GM19438 (cell line): ENCODE measurements around the gene TRPM8.

Experiments used
- ATAC-seq: cut with Tn5 transposase; IDR thresholded peaks from one replicate; pipeline ENCODE4 v1.9.1; 2021; ENCODE audit warnings: low read depth; ENCODE audit not compliant: unreplicated experiment

Gene TRPM8

DNA sequence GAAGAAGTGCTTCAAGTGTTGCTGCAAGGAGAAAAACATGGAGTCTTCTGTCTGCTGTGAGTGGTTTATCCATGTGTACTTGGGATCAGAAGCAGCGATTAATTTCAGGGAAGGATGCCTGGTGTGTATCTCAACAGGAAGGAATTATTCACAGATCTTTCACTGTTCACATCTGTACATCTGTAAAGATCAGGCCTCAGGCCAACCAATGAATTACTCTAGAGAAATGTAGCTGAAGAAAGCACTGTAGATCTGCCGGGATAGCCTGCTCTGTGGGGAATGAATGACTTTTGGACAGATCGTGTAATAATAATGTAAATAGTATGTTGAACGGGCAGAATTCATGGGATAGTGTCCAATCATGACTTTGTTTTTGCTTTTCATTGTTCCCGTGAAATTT lies 79.3 kb downstream of the TRPM8 start:
- no peak for ATAC-seq

DNA sequence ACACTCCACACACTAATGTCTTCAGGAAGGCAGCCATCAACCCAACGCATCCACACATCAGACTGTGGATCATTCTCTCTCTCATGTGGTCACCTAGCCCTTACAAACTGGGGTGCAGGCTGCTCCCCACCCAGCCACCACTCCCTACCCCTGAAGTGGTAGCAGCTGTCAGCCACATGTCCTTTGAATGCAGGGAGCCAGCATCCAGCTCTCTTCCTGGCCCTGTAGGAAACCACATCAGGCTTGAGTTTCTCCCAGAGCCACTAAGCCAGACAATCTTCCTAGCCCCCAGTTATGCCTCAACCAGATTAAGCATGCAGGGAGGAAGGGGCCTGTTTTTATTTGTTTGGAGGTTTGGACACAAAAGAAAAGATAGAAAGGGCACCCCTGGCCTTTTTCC lies 80.5 kb downstream of the TRPM8 start:
- ATAC-seq: no peak

- no peak for ATAC-seq
Measured at GRCh38 chr2:233999182-233999581, 82.0 kb downstream of the TRPM8 start.

GRCh38 chr2:234001380-234002160 lies 84.4 kb downstream of the TRPM8 start:
- ATAC-seq: no peak

GRCh38 chr2:234002281-234002680 lies 85.1 kb downstream of the TRPM8 start:
- no peak for ATAC-seq

- ATAC-seq: no peak
Measured at GRCh38 chr2:234003972-234004617, 86.9 kb downstream of the TRPM8 start.

DNA sequence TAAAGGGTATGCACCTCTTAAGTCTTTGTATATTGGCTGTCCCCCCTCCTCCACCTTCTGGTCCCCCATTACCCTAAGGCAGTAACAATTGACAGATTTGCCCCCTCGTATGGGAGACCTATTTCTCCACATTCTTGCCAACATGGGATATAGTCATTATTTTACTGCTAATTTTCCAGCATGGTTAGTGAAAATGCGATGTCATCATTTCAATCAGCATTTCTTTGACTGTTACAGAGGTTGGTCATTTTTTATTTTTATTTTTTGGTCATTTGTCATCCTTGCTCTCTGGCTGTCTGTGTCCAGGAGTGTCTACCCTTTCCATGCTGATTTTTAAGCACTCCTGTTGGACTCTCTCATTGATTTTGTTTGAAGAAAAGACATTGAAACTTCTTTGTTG lies 88.0 kb downstream of the TRPM8 start:
- no peak for ATAC-seq

GRCh38 chr2:234006501-234006900 lies 89.3 kb downstream of the TRPM8 start:
- no peak for ATAC-seq

GRCh38 chr2:234014427-234014826 lies 97.3 kb downstream of the TRPM8 start:
- no peak for ATAC-seq

- no peak for ATAC-seq
Measured at GRCh38 chr2:234015861-234016260, 98.7 kb downstream of the TRPM8 start.

DNA sequence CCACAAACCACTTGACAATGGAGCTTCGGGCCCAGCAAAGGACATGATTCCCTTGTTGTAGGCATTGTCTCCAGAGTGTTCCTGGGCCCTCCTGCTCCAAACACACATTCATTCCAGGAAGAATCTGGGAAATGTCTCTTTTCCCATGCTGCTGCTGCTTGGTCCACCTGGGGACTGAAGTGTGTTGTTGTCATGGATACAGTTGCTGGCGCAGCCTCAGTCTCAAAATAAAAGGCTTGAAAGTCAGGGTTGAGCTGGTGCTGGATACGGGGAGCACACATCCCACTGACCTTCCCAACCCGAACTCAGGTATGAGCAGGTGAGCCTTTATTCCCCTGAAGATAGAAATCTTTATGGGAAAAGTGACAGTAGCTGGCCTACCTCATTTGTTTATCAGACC lies 102.7 kb downstream of the TRPM8 start:
- ATAC-seq: no peak

DNA sequence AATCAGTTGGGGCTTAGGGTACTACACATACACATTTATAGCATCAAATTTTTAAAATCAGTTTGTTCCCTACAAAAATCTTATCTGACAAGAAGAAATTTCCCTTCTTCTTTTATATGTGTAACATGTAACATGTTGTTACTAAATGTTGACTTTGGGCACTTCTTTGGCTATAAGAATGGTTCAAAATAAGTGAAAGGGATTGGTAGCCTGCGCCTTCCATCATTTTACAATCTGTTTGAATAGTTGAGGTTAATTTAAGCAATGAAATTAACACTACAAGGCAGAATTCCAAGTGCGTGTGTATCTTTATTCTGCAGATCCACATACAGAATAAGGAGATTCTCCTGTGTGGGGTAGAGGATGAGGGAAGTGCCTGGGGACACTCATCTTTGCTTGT lies 103.2 kb downstream of the TRPM8 start:
- no peak for ATAC-seq

GRCh38 chr2:234022424-234022823 lies 105.3 kb downstream of the TRPM8 start:
- ATAC-seq: no peak

DNA sequence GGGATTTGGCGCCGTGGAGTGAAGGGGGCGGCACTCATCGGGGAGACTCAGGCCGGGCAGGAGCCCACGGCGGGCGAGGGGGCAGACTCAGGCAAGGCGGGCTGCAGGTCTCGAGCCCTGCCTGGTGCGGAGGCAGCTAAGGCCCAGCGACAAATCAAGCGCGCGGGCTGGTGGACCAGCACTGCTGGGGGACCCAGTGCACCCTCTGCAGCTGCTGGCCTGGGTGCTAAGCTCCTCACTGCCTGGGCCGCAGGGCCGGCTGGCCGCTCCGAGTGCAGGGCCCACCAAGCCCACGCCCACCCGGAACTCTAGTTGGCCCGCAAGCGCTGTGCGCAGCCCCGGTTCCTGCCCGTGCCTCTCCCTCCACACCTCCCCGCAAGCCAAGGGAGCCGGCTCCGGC lies 107.1 kb downstream of the TRPM8 start:
- no peak for ATAC-seq

GRCh38 chr2:234025466-234025865 lies 108.3 kb downstream of the TRPM8 start:
- ATAC-seq: no peak

DNA sequence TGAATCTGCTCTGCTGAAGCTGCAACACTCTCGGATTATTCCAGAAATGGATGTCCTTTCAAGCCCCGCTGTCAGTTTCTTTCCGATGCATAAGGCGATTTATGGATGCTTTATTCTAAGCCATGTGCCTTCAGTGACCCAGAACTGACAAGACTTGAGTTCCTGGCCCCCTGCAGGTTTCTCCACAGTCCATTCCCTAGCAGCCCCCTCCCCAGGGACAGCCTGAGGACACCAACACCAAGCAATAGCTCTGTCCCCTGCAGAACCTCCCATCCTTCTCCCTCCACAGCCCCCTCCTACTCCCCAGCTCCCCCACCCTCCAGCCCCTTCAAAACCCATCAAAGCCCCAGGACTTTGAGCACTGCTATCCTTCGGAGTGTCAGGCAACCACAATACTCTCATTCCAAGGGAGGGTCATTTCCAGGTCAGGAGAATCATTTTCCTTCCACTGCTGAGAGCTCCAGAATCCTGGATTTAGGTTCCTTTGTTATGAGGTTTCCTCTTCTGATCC lies 108.8 kb downstream of the TRPM8 start:
- no peak for ATAC-seq

DNA sequence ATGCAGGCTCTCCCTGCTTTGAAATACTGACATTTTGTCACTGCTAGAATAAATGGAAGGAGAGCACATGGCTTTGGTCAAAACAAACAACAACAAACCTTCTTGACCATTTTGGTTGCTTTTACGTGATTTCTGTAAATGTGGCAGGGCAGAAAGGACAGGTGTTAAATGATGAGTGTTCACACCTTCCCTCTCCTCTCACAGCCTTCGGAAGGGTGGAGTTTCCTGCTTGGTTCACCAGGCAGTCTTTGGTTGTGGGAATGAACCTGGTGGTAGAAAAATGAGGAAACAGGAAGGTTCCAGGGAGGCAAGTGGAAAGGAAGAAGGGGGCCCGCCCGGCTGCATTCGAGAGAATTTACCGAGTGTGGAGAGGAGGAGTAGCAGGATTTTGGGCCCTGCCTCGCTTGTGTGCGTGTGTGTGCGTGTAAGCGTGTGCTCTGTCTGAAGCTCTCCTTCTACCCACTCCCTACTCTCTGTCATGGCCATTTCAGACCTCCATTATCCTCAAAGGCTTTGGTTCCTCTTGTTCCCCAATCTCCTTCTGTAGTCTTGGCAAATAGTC lies 109.6 kb downstream of the TRPM8 start:
- ATAC-seq: no peak

DNA sequence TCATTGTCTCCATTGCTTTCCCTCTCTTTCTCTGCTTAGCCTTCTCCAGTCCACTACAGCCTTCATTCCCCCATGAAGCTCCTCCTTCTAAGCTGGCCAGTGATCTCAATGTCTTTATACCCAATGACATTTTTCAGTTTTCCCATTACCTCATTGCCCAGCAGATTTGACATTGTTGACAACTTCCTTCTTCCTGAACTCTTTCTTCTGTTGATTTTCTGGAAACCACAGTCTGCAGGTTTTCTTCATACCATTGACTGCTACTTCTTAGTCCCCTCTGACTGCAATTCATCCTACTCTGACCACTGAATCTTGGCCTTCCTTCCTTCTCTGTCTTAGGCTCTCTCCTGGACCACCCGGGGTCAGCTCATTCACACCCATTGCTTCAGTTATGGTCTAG lies 110.5 kb downstream of the TRPM8 start:
- ATAC-seq: no peak

DNA sequence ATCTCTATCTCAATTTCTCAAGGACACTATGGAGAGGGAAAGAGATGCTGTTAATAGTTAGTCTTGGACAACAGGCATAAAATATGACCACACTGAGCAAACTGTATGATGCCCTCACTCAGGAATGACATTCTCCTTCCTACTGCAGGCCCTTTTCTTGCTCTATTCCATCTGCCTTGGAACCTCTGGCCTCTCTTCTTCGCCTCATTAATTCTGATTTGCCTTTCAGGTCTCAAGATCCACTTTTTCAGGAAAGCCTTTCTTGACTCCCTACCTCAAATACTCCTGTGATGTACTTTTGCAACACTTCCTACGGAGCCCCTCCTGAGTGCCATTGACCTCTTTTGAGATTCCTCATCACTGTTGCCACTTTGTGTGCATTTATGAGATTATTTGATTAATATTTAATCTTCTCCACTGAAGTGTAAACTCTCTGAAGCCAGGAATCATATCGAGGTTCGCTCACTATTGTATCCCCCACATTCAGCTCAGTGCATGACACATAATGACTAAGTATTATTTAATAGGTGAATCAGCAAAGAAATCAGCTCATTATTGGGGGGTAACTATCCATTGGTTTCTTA lies 112.1 kb downstream of the TRPM8 start:
- ATAC-seq: no peak

DNA sequence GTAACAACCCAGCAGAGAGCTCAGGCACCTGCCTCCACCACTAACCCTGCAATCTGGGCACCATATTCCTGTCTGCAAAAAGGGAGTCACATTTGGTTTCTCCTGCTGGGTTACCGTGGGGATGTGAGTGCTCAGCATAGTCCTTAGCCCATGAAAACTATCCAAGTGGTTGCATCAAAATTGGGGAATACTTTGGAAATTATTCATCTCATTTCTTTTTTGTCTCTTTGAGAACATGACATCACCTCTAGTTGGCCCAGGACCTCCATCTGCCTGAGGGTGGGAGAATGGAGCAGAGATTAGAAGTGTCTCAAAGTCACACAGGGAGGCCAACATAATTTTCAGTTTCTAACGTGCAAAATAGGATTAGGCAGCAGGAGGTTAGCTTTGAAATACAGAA lies 114.0 kb downstream of the TRPM8 start:
- ATAC-seq: no peak

DNA sequence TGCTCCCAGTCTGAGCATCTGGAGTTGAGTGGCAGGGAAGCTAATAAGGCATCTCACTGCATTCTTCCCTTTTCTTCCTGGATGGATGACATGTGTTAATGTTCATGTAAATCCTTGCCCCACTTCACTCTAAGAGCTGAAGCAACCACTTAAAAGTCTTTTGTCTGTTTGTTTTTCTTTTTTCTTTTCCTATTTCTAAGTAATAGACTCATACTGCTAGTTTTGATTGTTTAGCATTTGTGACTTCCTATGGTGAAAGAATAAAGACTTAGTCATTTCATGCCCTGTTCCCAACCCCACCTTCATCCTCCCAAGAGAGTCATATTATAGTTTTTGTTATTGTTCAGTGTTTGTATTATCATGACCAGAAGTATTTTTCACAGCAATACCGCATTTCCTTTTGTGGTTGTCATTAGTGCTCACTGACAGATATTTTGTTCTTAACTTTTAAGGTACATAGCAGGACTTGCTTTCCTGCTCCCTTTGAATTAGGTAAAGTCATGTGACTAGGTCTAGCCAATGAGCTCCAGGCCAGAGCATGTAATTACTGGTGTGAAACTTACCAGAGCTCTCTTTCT lies 115.2 kb downstream of the TRPM8 start:
- no peak for ATAC-seq
